IMR-90 (cell line): ENCODE results near the gene CHI3L1. TPM values are rescaled to one million over a fixed set of nuclear protein-coding genes. Genes with fewer than 3 reads are reported as not detected.

Source experiments
- ATAC-seq: fragments of 200-7000 bp; cut with Tn5 transposase; 2 replicates; pipeline ENCODE4 v1.9.1; 2020; ENCODE audit warnings: low read depth, mild to moderate bottlenecking, moderate library complexity
- BruUV-seq: library from RNA; stranded (reverse); fragments of 400-500 nt; replicated peaks from 2 replicates; lab custom pipeline; 2021; lab: Mats Ljungman, UMichigan
- CTCF ChIA-PET: fragments of 300-600 bp; formaldehyde crosslinking; extraction: SDS; loops from one replicate; lab custom pipeline; 2021; ENCODE audit warnings: antibody characterized with exemption; lab: Yijun Ruan, JAX
- POLR2A ChIA-PET: fragments of 300-600 bp; sonication (Branson Sonifier 250); formaldehyde crosslinking; loops from one replicate; lab custom pipeline; 2022; ENCODE audit warnings: antibody characterized with exemption; ENCODE audit not compliant: unreplicated experiment; lab: Charles Lee
- DNase-seq: peaks from one replicate; pipeline ENCODE4 v3.0.0; 2013
- H2AFZ ChIP-seq: replicated peaks from 2 replicates; pipeline ENCODE3; 2013; ENCODE audit warnings: low read length, mild to moderate bottlenecking; ENCODE audit not compliant: poor library complexity
- H2AK5ac ChIP-seq: 2 replicates; pipeline ENCODE4 v1.6.1; 2013; ENCODE audit warnings: low read depth, low read length, inconsistent platforms
- H2AK9ac ChIP-seq: replicated peaks from 2 replicates; pipeline ENCODE3; 2013; ENCODE audit warnings: mild to moderate bottlenecking, low read depth, low read length, moderate library complexity; ENCODE audit not compliant: poor library complexity
- H2BK120ac ChIP-seq: 2 replicates; pipeline ENCODE4 v1.6.1; 2013; ENCODE audit warnings: low read depth, low read length, inconsistent platforms
- H2BK15ac ChIP-seq: 3 replicates; pipeline ENCODE4 v1.6.1; 2013; ENCODE audit warnings: low read depth, low read length, inconsistent platforms
- H2BK20ac ChIP-seq: 2 replicates; pipeline ENCODE4 v1.6.1; 2013; ENCODE audit warnings: low read depth, mild to moderate bottlenecking, inconsistent platforms, low read length, moderate library complexity
- H2BK5ac ChIP-seq: 2 replicates; pipeline ENCODE4 v1.6.1; 2013; ENCODE audit warnings: mild to moderate bottlenecking, low read depth, low read length, inconsistent platforms; ENCODE audit not compliant: poor library complexity, severe bottlenecking
- H3K14ac ChIP-seq: replicated peaks from 2 replicates; pipeline ENCODE4 v1.6.1; 2013; ENCODE audit warnings: low read depth, low read length, inconsistent platforms
- H3K18ac ChIP-seq: 2 replicates; pipeline ENCODE4 v1.6.1; 2013; ENCODE audit warnings: low read depth, low read length, control low read depth
- H3K23ac ChIP-seq: 2 replicates; pipeline ENCODE4 v1.6.1; 2013; ENCODE audit warnings: low read depth, low read length, inconsistent platforms
- H3K27ac ChIP-seq: 2 replicates; pipeline ENCODE4 v1.5.1; 2013; ENCODE audit warnings: mild to moderate bottlenecking, control low read depth, low read length; ENCODE audit not compliant: insufficient read depth
- H3K27me3 ChIP-seq: 2 replicates; pipeline ENCODE4 v1.6.1; 2013; ENCODE audit warnings: low read length; ENCODE audit not compliant: control insufficient read depth, insufficient read depth
- H3K36me3 ChIP-seq: 2 replicates; pipeline ENCODE4 v1.6.1; 2013; ENCODE audit warnings: low read length, mixed read lengths; ENCODE audit not compliant: control insufficient read depth, insufficient read depth
- H3K4ac ChIP-seq: 2 replicates; pipeline ENCODE4 v1.6.1; 2013; ENCODE audit warnings: low read depth, low read length, inconsistent platforms
- H3K4me1 ChIP-seq: 2 replicates; pipeline ENCODE4 v1.6.1; 2013; ENCODE audit warnings: low read length, mixed read lengths; ENCODE audit not compliant: control insufficient read depth, insufficient read depth
- H3K4me2 ChIP-seq: 2 replicates; pipeline ENCODE4 v1.6.1; 2013; ENCODE audit warnings: low read depth, mild to moderate bottlenecking, control low read depth, low read length, moderate library complexity
- H3K4me3 ChIP-seq: 2 replicates; pipeline ENCODE4 v1.5.1; 2013; ENCODE audit warnings: low read depth, mild to moderate bottlenecking, control low read depth, low read length, moderate library complexity; ENCODE audit not compliant: insufficient read depth
- H3K56ac ChIP-seq: 2 replicates; pipeline ENCODE4 v1.6.1; 2013; ENCODE audit warnings: low read length, inconsistent platforms; ENCODE audit not compliant: insufficient read depth; ENCODE audit errors: extremely low read depth
- H3K79me1 ChIP-seq, 2 experiments: 2 replicates each; pipeline ENCODE4 v1.6.1; 2013; ENCODE audit warnings: low read length in 2 of 2, inconsistent platforms in 1 of 2, low read depth in 1 of 2
- H3K9ac ChIP-seq: 2 replicates; pipeline ENCODE4 v1.6.1; 2013; ENCODE audit warnings: low read depth, low read length, control low read depth
- H3K9me1 ChIP-seq: 2 replicates; pipeline ENCODE4 v1.6.1; 2013; ENCODE audit warnings: low read length, inconsistent platforms; ENCODE audit not compliant: insufficient read depth
- H3K9me3 ChIP-seq: 2 replicates; pipeline ENCODE4 v1.6.1; 2013; ENCODE audit warnings: low read length; ENCODE audit not compliant: control insufficient read depth, insufficient read depth
- H4K20me1 ChIP-seq: 2 replicates; pipeline ENCODE4 v1.6.1; 2013; ENCODE audit warnings: low read length, inconsistent platforms; ENCODE audit not compliant: insufficient read depth
- H4K5ac ChIP-seq: 2 replicates; pipeline ENCODE4 v1.6.1; 2013; ENCODE audit warnings: mild to moderate bottlenecking, low read depth, low read length, control low read depth
- H4K8ac ChIP-seq, 2 experiments: 2 replicates each; pipeline ENCODE4 v1.6.1; 2013; ENCODE audit warnings: low read depth in 2 of 2, low read length in 2 of 2, control low read depth in 1 of 2, inconsistent platforms in 1 of 2
- H4K91ac ChIP-seq: 2 replicates; pipeline ENCODE4 v1.6.1; 2013; ENCODE audit warnings: low read depth, low read length, inconsistent platforms; ENCODE audit not compliant: insufficient read depth
- BHLHE40 ChIP-seq: fragments of 150-350 bp; IDR thresholded peaks from 2 replicates; pipeline ENCODE4 v1.6.1; 2016; ENCODE audit warnings: mild to moderate bottlenecking, low read depth, low read length
- CEBPB ChIP-seq: IDR thresholded peaks from 2 replicates; pipeline ENCODE4 v1.6.1; 2012; ENCODE audit warnings: low read depth, low read length, improper control_type of control experiment
- CHD1 ChIP-seq: IDR thresholded peaks from 2 replicates; pipeline ENCODE4 v1.6.1; 2012; ENCODE audit warnings: low read depth, low read length, improper control_type of control experiment
- FOS ChIP-seq: fragments of 150-350 bp; IDR thresholded peaks from 2 replicates; pipeline ENCODE4 v1.6.1; 2016; ENCODE audit warnings: low read depth, low read length
- MAFK ChIP-seq: IDR thresholded peaks from 2 replicates; pipeline ENCODE4 v1.6.1; 2012; ENCODE audit warnings: low read depth, low read length, improper control_type of control experiment
- MAZ ChIP-seq: IDR thresholded peaks from 2 replicates; pipeline ENCODE4 v1.6.1; 2012; ENCODE audit warnings: low read depth, mild to moderate bottlenecking, low read length, improper control_type of control experiment, moderate library complexity, borderline replicate concordance
- MXI1 ChIP-seq: IDR thresholded peaks from 2 replicates; pipeline ENCODE4 v1.6.1; 2012; ENCODE audit warnings: low read depth, mild to moderate bottlenecking, low read length, moderate library complexity, borderline replicate concordance
- NFE2L2 ChIP-seq: fragments of 150-350 bp; IDR thresholded peaks from 2 replicates; pipeline ENCODE4 v1.6.1; 2016; ENCODE audit warnings: low read depth, mild to moderate bottlenecking, low read length
- POLR2A ChIP-seq: IDR thresholded peaks from 2 replicates; pipeline ENCODE4 v1.6.1; 2012; ENCODE audit warnings: mild to moderate bottlenecking, low read depth, low read length
- RAD21 ChIP-seq: IDR thresholded peaks from 2 replicates; pipeline ENCODE4 v1.6.1; 2012; ENCODE audit warnings: low read length, improper control_type of control experiment
- RCOR1 ChIP-seq: IDR thresholded peaks from 2 replicates; pipeline ENCODE4 v1.6.1; 2012; ENCODE audit warnings: mild to moderate bottlenecking, low read length, improper control_type of control experiment; ENCODE audit not compliant: insufficient replicate concordance
- RFX5 ChIP-seq: IDR thresholded peaks from 2 replicates; pipeline ENCODE4 v1.8.0; 2012; ENCODE audit warnings: low read depth, mild to moderate bottlenecking, low read length, moderate library complexity
- SMC3 ChIP-seq: fragments of 150-350 bp; IDR thresholded peaks from 2 replicates; pipeline ENCODE4 v1.6.1; 2016; ENCODE audit warnings: low read depth, mild to moderate bottlenecking, antibody characterized with exemption, low read length, moderate library complexity
- WGBS, 2 experiments: methylation state at CpG; one replicate each; pipeline versions ENCODE4 v1.1.5 to v1.1.7; 2013; ENCODE audit warnings: missing lambda C conversion rate in 2 of 2; ENCODE audit not compliant: insufficient read length in 1 of 2; ENCODE audit errors: extremely low coverage in 2 of 2; 5-methylcytosine and 5-hydroxymethylcytosine counted together
- dilution Hi-C: fragments of 300-500 bp; cut with HindIII; formaldehyde crosslinking; loops from one replicate; pipeline ENCODE4 v1.14.3; 2018; ENCODE audit warnings: low sequenced_read_pairs; ENCODE audit not compliant: unreplicated experiment
- in situ Hi-C: fragments of 300-500 bp; cut with MboI; formaldehyde crosslinking; loops from 3 replicates; pipeline ENCODE4 v1.14.3; 2019; ENCODE audit warnings: low sequenced_read_pairs, inconsistent platforms, mixed read lengths
- intact Hi-C: fragments of 100-400 bp; cut with micrococcal nuclease; formaldehyde crosslinking; loops from 2 replicates; pipeline ENCODE4 v1.10.0; 2022
- polyA plus RNA-seq, 3 experiments: library from polyadenylated mRNA; depleted of rRNA; stranded (reverse); fragments of >200 nt; gene quantifications; 2 replicates each; pipeline ENCODE4 v1.2.3, GENCODE V29; 2012; ENCODE audit warnings: low replicate concordance in 1 of 3
- total RNA-seq: library from RNA; depleted of rRNA; stranded (reverse); fragments of >200 nt; gene quantifications from 2 replicates; pipeline ENCODE4 v1.2.3, GENCODE V29; 2012
- TF ChIP-seq, protein P1 (sequence below): fragments of 150-350 bp; IDR thresholded peaks from 2 replicates; pipeline ENCODE4 v1.6.1; 2016; ENCODE audit warnings: low read depth, mild to moderate bottlenecking, low read length, moderate library complexity, borderline replicate concordance
- TF ChIP-seq, protein P2 (sequence below): conservative IDR thresholded peaks from 2 replicates; pipeline ENCODE4 v1.5.1; 2012; ENCODE audit warnings: mild to moderate bottlenecking, low read depth, low read length, improper control_type of control experiment

Gene CHI3L1
- total and polyA plus RNA-seq, 2 of the 4 experiments (the other 2 are of a cell fraction), result 0.17 TPM; not detected in 1

DNA sequence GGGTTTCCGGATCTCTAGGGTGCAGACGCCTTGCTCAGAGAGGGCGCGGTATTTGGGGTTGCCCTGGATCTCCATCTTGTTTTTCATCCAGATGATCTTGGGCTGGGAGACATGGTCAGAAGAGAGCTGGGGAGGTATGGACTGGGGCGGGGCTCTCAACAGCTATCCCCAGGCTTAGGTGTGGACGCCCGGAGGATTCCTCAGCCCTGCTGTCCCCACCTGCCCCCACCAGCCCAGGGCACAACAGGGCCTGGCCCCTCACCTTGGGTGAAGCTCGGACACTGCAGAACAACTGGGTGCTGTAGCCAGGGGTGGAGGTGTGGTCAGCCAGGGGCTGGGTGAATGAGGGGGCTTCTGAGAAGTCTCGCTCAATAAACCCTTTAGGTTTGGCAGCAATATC lies 17.5 kb downstream of the CHI3L1 start:
- no peak overlapping the region for H2BK5ac ChIP-seq
- ATAC-seq (no peak), DNase-seq (no peak)
- H3K4me1 ChIP-seq, result no peaks in the 10 kb centered on the region
- BruUV-seq, result no TSS peak
- TF ChIP-seq POLR2A (no peak), CEBPB (no peak), RCOR1 (no peak), MXI1 (no peak), RFX5 (no peak), MAFK (no peak), CHD1 (no peak), NFE2L2 (no peak), SMC3 (no peak), MAZ (no peak), FOS (no peak), BHLHE40 (no peak), RAD21 (no peak)
- TF ChIP-seq, protein P1, sequence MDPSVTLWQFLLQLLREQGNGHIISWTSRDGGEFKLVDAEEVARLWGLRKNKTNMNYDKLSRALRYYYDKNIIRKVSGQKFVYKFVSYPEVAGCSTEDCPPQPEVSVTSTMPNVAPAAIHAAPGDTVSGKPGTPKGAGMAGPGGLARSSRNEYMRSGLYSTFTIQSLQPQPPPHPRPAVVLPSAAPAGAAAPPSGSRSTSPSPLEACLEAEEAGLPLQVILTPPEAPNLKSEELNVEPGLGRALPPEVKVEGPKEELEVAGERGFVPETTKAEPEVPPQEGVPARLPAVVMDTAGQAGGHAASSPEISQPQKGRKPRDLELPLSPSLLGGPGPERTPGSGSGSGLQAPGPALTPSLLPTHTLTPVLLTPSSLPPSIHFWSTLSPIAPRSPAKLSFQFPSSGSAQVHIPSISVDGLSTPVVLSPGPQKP, result no peak
- TF ChIP-seq, protein P2, sequence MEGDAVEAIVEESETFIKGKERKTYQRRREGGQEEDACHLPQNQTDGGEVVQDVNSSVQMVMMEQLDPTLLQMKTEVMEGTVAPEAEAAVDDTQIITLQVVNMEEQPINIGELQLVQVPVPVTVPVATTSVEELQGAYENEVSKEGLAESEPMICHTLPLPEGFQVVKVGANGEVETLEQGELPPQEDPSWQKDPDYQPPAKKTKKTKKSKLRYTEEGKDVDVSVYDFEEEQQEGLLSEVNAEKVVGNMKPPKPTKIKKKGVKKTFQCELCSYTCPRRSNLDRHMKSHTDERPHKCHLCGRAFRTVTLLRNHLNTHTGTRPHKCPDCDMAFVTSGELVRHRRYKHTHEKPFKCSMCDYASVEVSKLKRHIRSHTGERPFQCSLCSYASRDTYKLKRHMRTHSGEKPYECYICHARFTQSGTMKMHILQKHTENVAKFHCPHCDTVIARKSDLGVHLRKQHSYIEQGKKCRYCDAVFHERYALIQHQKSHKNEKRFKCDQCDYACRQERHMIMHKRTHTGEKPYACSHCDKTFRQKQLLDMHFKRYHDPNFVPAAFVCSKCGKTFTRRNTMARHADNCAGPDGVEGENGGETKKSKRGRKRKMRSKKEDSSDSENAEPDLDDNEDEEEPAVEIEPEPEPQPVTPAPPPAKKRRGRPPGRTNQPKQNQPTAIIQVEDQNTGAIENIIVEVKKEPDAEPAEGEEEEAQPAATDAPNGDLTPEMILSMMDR, result no peak
- H3K9me1 ChIP-seq, result no peaks in the 10 kb centered on the region
- CTCF ChIA-PET, result interaction anchor here (1.2 kb wide), 1 partner anchor 130 kb away, joined by 6 read pairs; no protein-coding TSS in a partner anchor
- H3K4ac ChIP-seq, result no peak overlapping the region
- H2AK5ac ChIP-seq, result no peak overlapping the region
- H3K4me3 ChIP-seq, result no peak overlapping the region
- 100% methylated on average over 1 of the region's 9 CpGs; no CpG with 5 or more reads in 1 of the 2 experiments for WGBS, 2 experiments
- POLR2A ChIA-PET, result no interaction called here
- peaks cover 6% of the 10 kb centered on the region for H3K27me3 ChIP-seq
- no peak overlapping the region for H4K8ac ChIP-seq
- no peak overlapping the region for H2AFZ ChIP-seq
- H3K23ac ChIP-seq, result no peak overlapping the region
- no peaks in the 10 kb centered on the region for H4K20me1 ChIP-seq
- intact Hi-C loops (no loop called here), dilution Hi-C loops (no loop called here), in situ Hi-C loops (no loop called here)
- H3K36me3 ChIP-seq, result no peaks in the 10 kb centered on the region
- H3K27ac ChIP-seq, result no peak overlapping the region
- no peak overlapping the region for H4K91ac ChIP-seq
- H4K5ac ChIP-seq, result no peak overlapping the region
- no peaks in the 10 kb centered on the region for H3K79me1 ChIP-seq
- H3K9me3 ChIP-seq, result no peaks in the 10 kb centered on the region
- no peak overlapping the region for H3K4me2 ChIP-seq
- H2BK20ac ChIP-seq, result no peak overlapping the region
- H2BK15ac ChIP-seq, result no peak overlapping the region
- H3K18ac ChIP-seq, result no peak overlapping the region
- H3K14ac ChIP-seq, result no peak overlapping the region
- H3K9ac ChIP-seq, result no peak overlapping the region
- no peak overlapping the region for H2AK9ac ChIP-seq
- no peak overlapping the region for H3K56ac ChIP-seq
- H2BK120ac ChIP-seq, result no peak overlapping the region
